Occipital lobe (tissue), 2 donors: ENCODE data around the gene ACSM2B. TPM values are rescaled to one million over a fixed set of nuclear protein-coding genes. Genes with fewer than 3 reads are reported as not detected.
"Not testable (repeated sequence)": the region's sequence is repeated elsewhere in the genome, so short reads cannot be mapped to it uniquely, and the experiment has no call there.

Experiments used
- DNase-seq: peaks from one replicate; lab custom pipeline; 2025; lab: John Stamatoyannopoulos, UW
- total RNA-seq: library from RNA; depleted of rRNA; stranded (reverse); fragments of >200 nt; gene quantifications from one replicate; pipeline ENCODE4 v1.2.3, GENCODE V29; 2014

ACSM2B gene
- total RNA-seq, 1 donor from 2014 or later, result not detected

DNA sequence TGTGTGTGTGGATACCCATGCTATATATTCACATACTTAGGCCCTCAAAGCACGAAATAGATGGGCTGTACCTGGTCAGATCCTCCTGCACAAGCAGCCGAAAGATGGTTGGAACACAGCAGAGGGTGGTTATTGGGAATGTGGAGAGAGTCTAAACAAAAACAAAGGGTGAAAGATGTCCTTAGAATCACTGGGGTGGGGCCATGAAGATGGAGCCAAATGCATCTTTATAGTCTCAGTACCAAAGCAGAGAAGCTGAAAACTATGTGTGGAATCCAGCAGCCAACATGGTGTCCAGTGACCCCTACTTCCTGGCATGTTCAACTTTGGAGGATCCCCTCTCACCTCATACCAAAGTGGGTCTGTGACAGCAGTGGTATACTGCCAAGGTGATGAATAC, 19.5 kb upstream of the ACSM2B start:
- DNase-seq, result not testable (repeated sequence)

DNA sequence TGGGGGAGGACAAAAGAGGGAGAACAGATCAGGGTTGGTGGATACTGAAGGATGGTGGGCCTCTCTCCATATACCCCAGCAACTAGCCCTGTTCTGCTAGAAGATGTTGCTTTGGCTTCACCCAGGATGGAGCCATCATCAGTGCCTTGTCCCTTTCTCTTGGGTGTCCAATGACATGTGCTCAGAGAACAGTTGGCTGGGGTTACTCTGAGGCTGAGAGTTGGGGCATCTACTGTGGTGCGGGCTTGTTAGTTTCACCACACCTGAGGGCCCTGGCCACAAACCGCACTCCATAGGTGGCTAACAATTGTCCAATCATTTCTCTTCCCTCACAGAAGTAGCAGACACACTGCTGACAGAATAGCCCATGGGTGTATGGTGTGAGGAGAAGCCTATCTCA, 18.9 kb upstream of the ACSM2B start:
- DNase-seq, result not testable (repeated sequence)

DNA sequence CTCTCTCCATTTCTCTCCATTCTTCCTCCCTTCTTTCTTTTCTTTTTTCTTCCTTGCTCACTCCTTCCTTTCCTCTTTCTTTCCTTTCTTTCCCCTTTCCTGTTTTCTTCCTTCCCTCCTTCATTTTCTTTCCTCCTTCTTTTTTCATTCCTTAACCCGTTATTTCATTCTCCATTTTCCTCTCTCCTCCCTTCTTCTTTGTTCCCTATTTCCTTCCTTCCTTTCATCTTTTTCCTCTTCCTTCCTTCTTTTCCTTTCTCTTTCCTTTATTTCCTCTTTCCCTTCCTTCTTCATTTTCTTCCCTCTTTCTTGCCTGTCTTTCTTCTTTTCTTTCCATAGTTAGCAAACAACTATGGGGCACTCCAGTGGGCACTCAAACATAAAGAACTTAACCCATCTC, 16.6 kb upstream of the ACSM2B start:
- not testable (repeated sequence) for DNase-seq

DNA sequence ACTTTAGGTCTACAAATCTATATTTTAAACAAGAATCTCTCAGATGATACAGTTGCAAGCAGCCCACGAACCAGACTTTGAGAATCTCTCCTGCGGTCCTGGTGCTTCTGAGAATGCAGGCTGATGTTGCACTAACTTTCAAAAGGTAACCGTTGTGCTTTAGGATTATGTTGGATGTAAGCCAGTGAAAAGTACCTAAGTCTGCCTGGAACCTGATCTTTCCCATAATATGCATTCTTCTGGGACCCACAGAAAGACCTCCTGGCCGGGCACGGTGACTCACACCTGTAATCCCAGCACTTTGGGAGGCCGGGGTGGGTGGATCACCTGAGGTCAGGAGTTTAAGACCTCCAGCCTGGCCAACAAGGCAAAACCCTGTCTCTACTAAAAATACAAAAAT, 13.3 kb upstream of the ACSM2B start:
- DNase-seq, result not testable (repeated sequence)

DNA sequence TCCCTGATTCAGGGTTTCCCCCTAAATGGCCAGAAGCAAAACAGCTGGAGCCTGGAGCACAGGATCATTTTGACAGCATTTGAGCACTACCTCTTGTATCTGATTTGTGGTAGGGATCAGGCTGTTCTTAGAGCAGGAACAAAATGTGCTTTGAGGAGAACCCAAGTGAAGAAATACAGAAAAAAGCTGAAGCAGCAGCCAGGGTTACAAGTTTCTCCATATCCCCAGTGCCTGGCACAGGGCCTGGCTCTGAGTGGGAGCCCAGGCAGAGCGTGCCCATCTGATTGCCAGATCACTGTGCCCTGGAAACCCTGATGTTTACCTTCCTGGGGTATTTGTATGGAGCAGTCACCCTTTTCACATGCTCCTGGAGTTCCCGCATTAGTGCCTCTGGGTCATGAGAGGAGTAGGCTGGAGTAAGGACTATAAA, 11.5 kb upstream of the ACSM2B start:
- not testable (repeated sequence) for DNase-seq

DNA sequence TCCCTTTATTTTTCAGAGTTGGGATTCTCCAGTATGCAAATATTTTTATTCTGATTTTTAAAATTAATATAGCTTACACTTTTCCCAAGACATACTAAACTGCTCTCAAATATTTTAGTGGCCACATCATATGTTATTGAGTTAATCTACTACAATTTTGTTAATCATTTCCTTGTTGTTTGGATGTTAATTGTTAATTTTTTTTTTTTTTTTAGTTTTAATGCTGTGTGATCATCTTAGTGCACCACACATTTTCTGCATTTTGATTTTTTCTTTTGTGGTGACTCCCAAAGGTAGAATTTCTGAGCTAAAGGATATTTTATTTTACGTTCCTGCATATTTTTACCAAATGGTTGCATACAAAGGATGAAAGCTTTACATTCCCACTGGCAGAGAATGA, 10.5 kb upstream of the ACSM2B start:
- DNase-seq, result not testable (repeated sequence)

DNA sequence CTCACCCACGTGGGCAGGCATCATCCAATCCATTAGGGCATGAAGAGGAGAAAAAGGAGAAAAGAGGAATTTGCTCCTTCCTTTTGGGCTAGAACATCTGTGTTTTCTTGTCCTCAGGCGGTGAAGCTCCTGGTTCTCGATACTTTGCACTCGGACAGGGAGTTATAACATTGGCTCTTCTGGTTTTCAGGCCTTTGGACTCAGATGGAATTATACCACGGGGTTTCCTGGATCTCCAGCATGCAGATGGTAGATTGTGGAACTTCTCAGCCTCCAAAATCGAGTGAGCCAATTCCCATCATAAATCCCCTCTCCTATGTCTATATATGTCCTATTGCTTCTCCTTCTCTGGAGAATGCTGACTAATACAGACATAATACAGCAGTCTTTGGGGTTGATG, 9.9 kb upstream of the ACSM2B start:
- not testable (repeated sequence) for DNase-seq

DNA sequence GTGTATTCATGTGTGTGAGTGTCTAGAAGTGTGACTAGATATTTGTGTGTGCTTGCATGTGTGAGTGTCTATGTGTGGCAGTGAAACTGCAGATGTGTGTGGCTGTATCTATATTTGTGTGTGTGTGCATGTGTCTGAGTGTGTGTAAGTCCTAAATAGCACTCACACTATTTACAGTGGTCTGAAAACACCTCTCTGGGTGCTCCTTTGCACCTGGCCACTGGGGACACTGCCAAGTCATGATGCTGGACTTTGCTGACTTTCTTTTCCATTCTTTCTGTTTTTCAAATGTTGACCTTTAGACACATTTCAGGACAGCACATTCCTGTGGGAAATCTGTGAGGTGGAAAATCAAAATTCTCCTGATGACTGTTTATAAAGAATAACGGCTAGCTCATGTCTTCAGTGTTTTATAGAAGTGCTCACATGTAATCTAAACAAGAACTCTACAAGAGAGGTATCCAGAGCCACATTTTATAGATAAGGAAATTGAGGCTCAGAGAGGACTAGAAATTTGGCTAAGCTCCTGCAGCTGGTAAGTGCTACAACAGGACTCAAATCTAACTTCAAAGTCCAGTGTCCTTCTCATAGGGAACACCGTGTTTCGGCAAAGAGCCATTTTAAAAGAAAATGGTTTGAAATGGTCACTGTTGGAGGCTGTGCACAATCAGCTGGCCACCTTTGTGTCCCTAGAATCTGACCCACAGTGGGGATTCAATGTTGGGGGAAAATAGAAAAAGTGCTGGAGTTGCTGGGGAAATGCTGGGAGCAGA, 4.5 kb upstream of the ACSM2B start:
- DNase-seq, result not testable (repeated sequence)

DNA sequence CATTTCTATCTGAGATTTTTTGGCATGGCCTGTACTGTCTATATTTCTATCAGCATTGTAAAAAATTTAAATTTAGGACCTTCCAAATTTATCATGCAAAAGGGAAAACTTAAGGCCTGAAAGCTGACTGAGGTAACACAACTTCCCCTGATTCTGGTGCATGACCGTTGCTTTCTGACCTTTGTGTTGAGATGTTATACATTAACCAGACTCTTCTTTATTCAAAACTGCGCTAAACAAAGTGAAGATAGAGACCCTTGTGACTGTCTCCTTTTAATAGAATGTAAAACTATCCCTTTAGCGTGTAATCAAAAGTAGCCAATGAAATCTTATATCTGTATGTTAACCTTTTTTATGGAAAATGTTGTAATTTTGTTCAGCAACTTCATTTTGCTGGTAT, 1.9 kb upstream of the ACSM2B start:
- not testable (repeated sequence) for DNase-seq

DNA sequence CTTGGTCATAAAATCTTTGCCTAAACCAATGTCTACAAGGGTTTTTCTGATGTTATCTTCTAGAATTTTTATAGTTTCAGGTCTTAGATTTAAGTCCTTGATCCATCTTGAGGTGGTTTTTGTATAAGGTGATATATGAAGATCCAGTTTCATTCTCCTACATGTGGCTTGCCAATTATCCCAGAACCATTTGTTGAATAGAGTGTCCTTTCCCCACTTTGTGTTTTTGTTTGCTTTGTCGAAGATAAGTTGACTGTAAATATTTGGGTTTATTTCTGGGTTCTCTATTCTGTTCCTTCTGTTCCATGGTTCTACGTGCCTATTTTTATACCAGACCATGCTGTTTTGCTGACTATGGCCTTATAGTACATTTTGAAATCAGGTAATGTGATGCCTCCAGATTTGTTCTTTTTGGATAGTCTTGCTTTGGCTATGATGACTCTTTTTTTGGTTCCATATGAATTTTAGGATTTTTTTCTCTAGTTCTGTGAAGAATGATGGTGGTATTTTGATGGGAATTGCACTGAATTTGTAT, 7.0 kb downstream of the ACSM2B start:
- not testable (repeated sequence) for DNase-seq

DNA sequence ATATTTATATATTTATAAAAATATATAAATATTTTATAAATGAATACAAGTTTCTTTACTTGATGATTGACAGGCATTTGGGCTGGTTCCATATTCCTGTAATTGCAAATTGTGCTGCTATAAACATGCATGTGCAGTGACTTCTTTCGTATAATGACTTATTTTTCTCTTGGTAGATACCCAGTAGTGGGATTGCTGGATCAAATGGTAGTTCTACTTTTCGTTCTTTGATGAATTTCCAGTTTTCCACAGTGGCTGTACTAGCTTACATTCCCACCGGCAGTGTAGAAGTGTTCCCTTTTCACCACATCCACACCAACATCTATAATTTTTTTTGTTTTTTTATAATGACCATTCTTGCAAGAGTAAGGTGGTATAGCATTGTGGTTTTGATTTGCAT, 7.8 kb downstream of the ACSM2B start:
- no peak for DNase-seq

DNA sequence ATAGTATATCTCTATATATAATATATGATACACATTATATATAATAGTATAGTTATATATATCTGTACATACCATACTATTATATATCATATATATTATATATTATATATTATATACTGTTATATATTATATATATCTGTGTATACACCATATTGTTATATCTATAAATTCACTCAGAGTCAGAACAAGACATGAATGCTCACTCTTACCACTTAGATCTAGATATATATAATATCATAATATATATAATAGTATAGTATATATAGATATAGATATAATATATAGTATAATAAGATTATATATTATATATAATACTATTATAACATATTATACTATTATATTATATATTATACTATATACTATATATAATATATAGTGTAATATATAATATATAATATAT, 9.3 kb downstream of the ACSM2B start:
- no peak for DNase-seq

DNA sequence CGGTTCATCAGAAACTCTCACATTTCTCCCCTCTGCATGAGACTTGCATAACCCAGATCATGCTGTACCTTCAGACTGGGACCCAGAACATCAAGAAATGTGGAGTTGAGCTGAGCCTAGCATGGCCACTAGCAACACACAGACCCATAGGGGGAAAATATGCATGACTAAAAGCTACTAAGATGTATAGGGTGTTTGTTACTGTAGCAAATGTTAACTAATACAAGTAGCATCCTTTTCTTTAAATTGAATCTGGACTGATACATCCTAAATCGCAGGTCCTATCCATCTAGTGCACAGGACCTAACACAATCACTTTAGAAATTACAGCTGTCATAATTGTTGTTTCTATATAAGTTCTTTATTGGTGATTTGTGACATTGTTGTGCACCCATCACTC, 10.8 kb downstream of the ACSM2B start:
- not testable (repeated sequence) for DNase-seq

DNA sequence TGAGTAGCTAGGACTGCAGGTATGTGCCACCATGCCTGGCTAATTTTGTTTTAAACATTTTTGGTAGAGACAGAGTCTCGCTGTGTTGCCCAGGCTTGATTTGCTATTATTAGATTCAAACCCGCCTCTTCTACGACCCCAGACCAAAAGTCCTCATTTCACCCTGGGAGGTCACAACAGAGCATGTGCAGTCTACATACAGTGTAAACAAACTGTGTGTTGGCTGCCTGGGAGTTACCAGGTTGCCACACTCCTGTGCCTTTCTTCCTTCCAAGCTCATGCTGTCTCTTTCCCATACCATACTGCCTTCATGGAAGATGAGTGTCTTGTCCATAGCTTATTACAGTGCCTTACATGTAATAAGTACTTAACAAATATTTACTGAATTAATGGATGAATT, 11.9 kb downstream of the ACSM2B start:
- DNase-seq, result not testable (repeated sequence)

DNA sequence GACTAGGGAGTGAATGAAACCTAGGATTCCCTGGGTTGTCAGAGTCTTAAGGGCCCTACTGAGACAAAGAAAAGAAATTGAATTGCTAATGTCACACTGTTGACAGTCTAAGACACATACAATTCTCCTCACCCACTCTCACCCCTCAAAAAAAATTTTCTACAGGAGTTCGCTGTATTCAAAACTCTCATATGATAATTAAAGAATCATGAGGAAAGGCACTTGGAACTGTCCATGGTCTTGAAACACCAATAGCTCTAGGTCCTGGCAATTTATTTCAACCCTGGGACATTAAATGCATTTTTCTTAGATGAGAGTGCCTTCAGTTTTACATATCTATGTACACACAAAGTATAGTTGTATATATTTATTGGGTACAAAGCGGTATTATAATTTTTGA, 20.5 kb downstream of the ACSM2B start:
- DNase-seq, result not testable (repeated sequence)

DNA sequence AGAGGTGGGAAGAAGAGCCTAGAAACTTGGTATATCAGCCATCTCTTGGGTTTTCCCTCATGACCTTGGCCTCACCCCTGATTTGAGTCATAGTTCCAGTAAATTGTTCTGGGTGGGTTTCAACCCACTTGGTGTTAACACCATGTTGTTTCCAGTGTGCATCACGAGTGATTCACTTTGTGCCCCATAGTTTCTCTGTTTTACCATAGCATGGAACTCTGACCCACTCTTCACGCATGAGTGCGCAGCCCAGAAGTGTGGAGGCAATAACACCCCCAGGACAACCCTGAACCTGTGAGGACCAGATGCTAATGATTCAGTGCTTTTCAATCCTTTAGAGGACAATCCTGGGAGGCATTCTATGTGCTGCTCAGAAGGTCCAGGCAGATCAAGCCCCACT, 21.5 kb downstream of the ACSM2B start:
- DNase-seq, result not testable (repeated sequence)

DNA sequence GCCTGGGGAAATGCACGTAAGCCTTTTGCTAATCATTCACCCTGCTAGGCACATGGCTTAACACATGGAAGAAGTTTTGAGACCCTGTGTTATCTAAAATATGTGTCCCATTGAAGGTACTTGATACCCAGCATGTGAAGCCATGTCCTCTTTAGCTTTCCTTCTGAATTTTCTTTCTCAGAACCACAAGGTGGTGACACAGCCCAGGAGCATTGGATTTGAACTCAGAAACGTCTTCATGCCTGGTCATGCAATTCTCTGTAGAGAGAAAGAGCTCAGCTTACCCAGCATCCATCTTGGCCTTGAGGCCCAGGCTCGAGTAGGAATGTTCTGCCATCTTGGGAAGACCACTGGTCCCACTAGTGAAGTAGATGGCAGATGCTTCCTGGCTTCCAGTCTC, 22.7 kb downstream of the ACSM2B start:
- DNase-seq, result not testable (repeated sequence)

DNA sequence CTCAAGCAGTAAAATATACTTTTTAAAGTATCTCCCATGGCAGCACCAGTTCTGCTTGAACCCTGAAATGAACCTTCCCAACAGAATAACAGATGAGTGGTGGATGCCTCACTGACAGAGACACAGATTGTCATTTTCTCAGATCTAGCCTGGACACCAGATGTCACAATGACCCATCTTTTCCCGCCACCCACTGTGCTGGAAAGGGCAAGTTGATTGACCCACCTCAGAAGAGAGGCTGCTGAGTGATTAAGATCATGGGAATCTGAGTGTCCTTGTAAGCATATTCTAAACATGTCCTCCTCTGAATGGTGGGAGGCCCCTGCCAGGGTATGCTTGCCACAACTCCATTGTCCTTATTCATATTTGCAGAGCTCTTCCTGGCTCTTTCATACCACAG, 29.2 kb downstream of the ACSM2B start:
- not testable (repeated sequence) for DNase-seq

DNA sequence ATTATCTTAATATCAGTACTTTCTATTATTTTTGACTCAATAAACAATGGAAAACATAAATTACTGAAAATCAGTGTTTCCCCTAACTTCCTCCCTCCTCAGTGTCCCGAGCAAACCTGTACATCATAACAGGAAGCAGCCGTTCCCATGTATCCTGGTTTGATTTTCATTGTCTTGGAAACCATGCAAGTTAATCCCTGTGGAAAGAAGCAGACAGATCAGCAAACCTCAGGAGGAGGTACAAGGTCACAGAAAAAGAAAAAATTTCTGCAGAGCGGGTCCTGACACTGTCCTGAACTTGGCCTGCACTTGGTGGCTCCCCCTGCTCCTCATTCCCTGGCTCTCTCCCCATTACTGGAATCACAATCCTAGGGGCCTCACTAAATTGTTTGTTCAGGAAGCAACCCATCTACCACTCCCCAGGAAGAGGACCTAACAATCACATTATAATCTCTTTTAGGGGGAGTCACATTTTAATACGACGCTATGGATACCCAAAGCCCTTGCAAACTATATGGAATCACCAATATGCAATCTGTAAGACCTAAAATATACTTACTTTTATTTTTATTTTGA, 29.8 kb downstream of the ACSM2B start:
- not testable (repeated sequence) for DNase-seq

DNA sequence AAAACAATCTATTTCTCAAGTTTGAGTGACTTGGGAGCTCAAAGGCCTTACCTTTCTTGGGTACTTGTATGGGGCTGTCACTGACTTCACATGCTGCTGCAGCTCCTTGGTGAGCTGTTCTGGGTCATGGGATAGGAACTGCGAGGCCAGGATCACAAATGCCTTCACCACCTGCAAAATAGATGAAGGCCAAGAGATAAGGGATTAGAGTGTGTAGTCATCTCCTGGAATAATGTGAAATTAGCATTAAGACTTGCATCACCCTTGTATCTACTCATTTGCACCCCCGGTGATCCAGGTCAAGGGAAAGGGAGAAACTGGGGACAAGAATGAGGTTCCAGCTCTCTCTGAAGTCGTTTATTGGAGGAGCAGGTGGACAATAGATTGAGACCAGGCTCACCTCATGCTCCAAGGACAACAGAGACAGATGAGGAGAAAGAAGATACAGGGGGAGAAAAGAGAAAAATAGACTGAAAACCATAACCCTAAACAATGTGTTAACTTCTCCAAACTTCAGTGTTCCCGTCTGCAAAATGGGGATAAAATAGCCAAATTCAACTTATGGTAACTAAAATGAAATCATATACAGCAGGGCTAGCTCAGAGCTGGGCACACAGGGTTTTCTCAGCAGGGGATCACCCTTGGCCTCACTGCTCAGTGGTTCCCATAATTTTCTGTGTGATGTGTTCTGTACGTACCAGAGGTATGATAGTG, 35.4 kb downstream of the ACSM2B start:
- not testable (repeated sequence) for DNase-seq

DNA sequence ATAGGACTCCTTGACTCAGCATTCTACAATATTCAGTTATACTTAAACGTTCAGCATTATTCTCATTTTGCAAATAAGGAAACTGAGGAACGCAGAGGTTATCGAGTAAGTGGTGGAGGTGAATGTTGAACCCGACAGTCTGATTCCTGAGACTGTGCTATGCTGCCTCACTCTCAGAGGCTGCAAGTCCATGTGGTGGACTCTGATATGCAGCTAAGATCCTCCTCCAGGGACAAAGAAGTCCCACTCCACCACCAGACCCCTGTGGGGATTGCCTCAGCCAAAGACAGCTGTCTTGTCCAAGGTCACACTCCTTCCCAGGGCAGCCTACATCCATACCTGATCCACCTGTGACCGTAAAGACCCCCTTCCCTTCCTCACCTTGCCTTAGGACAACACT, 37.5 kb downstream of the ACSM2B start:
- no peak for DNase-seq

DNA sequence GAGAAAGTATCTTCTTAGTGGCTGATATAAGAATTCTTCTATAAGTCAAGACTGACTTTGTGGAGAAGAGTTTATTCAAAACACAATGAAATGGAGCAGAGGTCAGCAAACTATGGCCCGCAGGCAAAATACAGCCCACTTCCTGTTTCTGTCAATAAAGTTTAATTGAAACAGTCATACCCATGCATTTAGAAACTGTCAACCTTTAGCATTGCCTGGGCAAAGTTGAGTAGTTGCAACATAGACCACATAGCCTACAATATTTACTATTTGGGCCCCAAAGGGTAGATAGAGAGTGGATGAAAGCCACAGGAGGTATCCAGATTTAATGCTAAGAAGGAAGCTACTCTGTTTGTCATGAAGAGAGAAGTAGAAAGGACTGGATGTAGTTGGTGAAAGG, 38.0 kb downstream of the ACSM2B start:
- DNase-seq, result no peak
